Thyroid gland (tissue), 4 donors: ENCODE measurements around the gene ASCC3. TPM values are rescaled to one million over a fixed set of nuclear protein-coding genes. Genes with fewer than 3 reads are reported as not detected.
"Not testable (repeated sequence)": the region's sequence is repeated elsewhere in the genome, so short reads cannot be mapped to it uniquely, and the experiment has no call there.

Experiments used
- DNase-seq, 2 donors: peaks; one replicate each; pipeline ENCODE4 v3.0.0-alpha.2; 2019
- H3K27ac ChIP-seq, 3 donors: fragments of 200-600 bp; sonication (generic); 1 replicate in 2 of 3; 2 replicates in 1 of 3; pipeline ENCODE4 v1.5.1; 2016 to 2019; ENCODE audit warnings: mild to moderate bottlenecking in 1 of 3, moderate library complexity in 1 of 3
- H3K27me3 ChIP-seq: fragments of 200-600 bp; sonication (generic); one replicate; pipeline ENCODE4 v1.5.1; 2019
- H3K36me3 ChIP-seq, 2 donors: fragments of 200-600 bp; sonication (generic); one replicate each; pipeline ENCODE4 v1.5.1; 2016 to 2019
- H3K4me1 ChIP-seq, 2 donors: fragments of 200-600 bp; sonication (generic); one replicate each; pipeline ENCODE4 v1.5.1; 2017 to 2019
- H3K4me3 ChIP-seq, 3 donors: fragments of 200-600 bp; sonication (generic); replicated peaks in 1 of 3; 1 replicate in 2 of 3; 2 replicates in 1 of 3; pipeline ENCODE4 v1.5.1; 2016; ENCODE audit warnings: mild to moderate bottlenecking in 1 of 3
- H3K9me3 ChIP-seq: fragments of 200-600 bp; sonication (generic); one replicate; pipeline ENCODE4 v1.5.1; 2017
- CTCF ChIP-seq, 6 experiments: fragments of 200-600 bp in 3 of 6; fragments of 450-650 bp in 3 of 6; sonication (generic) in 3 of 6; IDR thresholded peaks; one replicate each; pipeline ENCODE4 v1.5.1; 2016 to 2019; ENCODE audit warnings: antibody characterized with exemption in 6 of 6, mild to moderate bottlenecking in 2 of 6, inconsistent platforms in 1 of 6, moderate library complexity in 1 of 6
- POLR2A ChIP-seq, 2 donors: fragments of 450-650 bp; IDR thresholded peaks; one replicate each; pipeline ENCODE4 v1.6.1; 2017; ENCODE audit warnings: antibody characterized with exemption in 2 of 2, mild to moderate bottlenecking in 2 of 2, moderate library complexity in 1 of 2
- WGBS, 2 donors: methylation state at CpG; one replicate each; pipeline ENCODE4 v1.1.5; 2017; 5-methylcytosine and 5-hydroxymethylcytosine counted together
- intact Hi-C: fragments of 100-400 bp; cut with DNase I; formaldehyde crosslinking; loops from one replicate; pipeline ENCODE4 v1.15.1; 2023
- total RNA-seq, 4 donors: library from RNA; depleted of rRNA; stranded (reverse); fragments of >200 nt; gene quantifications; one replicate each; pipeline ENCODE4 v1.2.3, GENCODE V29; 2016

ASCC3 gene
- total RNA-seq, 4 donors from 2014 or later, result 27.3 to 40.1 (median 33.8) TPM

GRCh38 chr6:100774681-100775080 lies 106.4 kb downstream of the ASCC3 start:
- Histone ChIP-seq H3K27ac (no peak overlapping the region), H3K36me3 (no peaks in the 10 kb centered on the region), H3K4me3 (no peak overlapping the region), H3K27me3 (no peaks in the 10 kb centered on the region), H3K4me1 (no peaks in the 10 kb centered on the region), H3K9me3 (no peaks in the 10 kb centered on the region)
- no peak for DNase-seq
- intact Hi-C loops, result no loop called here
- 0 to 3% methylated on average over 1 of the region's 1 CpG for WGBS, 2 donors
- TF ChIP-seq CTCF (IDR thresholded peaks at IDR 0.05) (no peak), POLR2A (IDR thresholded peaks at IDR 0.05) (no peak)

- Histone ChIP-seq H3K4me3 (no peak overlapping the region), H3K27me3 (no peaks in the 10 kb centered on the region), H3K9me3 (no peaks in the 10 kb centered on the region), H3K27ac (no peak overlapping the region), H3K4me1 (no peaks in the 10 kb centered on the region), H3K36me3 (no peaks in the 10 kb centered on the region)
- TF ChIP-seq CTCF (IDR thresholded peaks at IDR 0.05), result no peak
- WGBS, 2 donors, result 91 to 92% methylated on average over 1 of the region's 1 CpG
- intact Hi-C loops, result no loop called here
- DNase-seq, result no peak
These were observed 112.2 kb downstream of the ASCC3 start for GRCh38 chr6:100768816-100769351.

GRCh38 chr6:100763617-100764241 lies 117.4 kb downstream of the ASCC3 start:
- Histone ChIP-seq H3K9me3 (no peaks in the 10 kb centered on the region), H3K4me1 (no peaks in the 10 kb centered on the region), H3K36me3 (no peaks in the 10 kb centered on the region), H3K27ac (no peak overlapping the region), H3K4me3 (no peak overlapping the region), H3K27me3 (no peaks in the 10 kb centered on the region)
- no peak for DNase-seq
- TF ChIP-seq CTCF (IDR thresholded peaks at IDR 0.05), result no peak
- no peak for TF ChIP-seq POLR2A (IDR thresholded peaks at IDR 0.05)
- 95% methylated on average over 2 of the region's 2 CpGs for WGBS, 2 donors
- intact Hi-C loops, result no loop called here

GRCh38 chr6:100761841-100762240 lies 119.3 kb downstream of the ASCC3 start:
- no peaks in the 10 kb centered on the region for H3K9me3 ChIP-seq
- 93 to 96% methylated on average over 2 of the region's 2 CpGs for WGBS, 2 donors
- H3K36me3 ChIP-seq, result no peaks in the 10 kb centered on the region
- no peak overlapping the region for H3K4me3 ChIP-seq
- no peaks in the 10 kb centered on the region for H3K4me1 ChIP-seq
- no peak for DNase-seq
- no peak for TF ChIP-seq POLR2A (IDR thresholded peaks at IDR 0.05)
- no peak for TF ChIP-seq CTCF (IDR thresholded peaks at IDR 0.05)
- H3K27ac ChIP-seq, result no peak overlapping the region
- intact Hi-C loops, result no loop called here
- H3K27me3 ChIP-seq, result no peaks in the 10 kb centered on the region

- H3K4me3 ChIP-seq, H3K4me1 ChIP-seq, H3K27ac ChIP-seq, DNase-seq, H3K27me3 ChIP-seq, H3K36me3 ChIP-seq, H3K9me3 ChIP-seq, intact Hi-C loops: not testable (repeated sequence)
- 94 to 100% methylated on average over 1 of the region's 1 CpG for WGBS, 2 donors
These were observed 122.7 kb downstream of the ASCC3 start for GRCh38 chr6:100758386-100758785.
